Measurements from ENCODE around the gene TET2. TPM values are rescaled to one million over a fixed set of nuclear protein-coding genes. Genes with fewer than 3 reads are reported as not detected.

Gene TET2
- total RNA-seq, 1 experiment from 2014 or later = 7.0 TPM

DNA sequence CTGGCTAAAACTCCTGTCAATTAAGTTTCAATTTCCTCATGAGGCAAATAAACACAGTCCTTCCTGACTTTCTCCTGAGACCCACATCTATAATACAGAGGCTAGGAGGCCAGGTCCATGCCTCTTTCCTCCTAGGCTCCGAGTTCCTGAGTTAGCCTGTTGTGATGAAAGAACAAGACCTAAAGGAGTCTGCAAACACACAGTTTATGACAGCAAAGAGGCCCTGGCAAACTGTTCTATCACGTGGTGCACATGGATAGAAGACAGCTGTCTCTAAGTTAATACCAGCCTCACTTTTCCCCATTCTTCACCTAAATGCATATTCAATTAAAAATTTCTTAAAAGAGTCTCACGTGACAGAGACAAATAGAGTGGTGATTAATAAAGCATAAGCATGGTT is 145.2 kb downstream of the TET2 start:
- ATAC-seq = no peak
- TF ChIP-seq, protein P1, sequence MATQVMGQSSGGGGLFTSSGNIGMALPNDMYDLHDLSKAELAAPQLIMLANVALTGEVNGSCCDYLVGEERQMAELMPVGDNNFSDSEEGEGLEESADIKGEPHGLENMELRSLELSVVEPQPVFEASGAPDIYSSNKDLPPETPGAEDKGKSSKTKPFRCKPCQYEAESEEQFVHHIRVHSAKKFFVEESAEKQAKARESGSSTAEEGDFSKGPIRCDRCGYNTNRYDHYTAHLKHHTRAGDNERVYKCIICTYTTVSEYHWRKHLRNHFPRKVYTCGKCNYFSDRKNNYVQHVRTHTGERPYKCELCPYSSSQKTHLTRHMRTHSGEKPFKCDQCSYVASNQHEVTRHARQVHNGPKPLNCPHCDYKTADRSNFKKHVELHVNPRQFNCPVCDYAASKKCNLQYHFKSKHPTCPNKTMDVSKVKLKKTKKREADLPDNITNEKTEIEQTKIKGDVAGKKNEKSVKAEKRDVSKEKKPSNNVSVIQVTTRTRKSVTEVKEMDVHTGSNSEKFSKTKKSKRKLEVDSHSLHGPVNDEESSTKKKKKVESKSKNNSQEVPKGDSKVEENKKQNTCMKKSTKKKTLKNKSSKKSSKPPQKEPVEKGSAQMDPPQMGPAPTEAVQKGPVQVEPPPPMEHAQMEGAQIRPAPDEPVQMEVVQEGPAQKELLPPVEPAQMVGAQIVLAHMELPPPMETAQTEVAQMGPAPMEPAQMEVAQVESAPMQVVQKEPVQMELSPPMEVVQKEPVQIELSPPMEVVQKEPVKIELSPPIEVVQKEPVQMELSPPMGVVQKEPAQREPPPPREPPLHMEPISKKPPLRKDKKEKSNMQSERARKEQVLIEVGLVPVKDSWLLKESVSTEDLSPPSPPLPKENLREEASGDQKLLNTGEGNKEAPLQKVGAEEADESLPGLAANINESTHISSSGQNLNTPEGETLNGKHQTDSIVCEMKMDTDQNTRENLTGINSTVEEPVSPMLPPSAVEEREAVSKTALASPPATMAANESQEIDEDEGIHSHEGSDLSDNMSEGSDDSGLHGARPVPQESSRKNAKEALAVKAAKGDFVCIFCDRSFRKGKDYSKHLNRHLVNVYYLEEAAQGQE (IDR thresholded peaks at IDR 0.05; ENCODE audit: insufficient read depth in 1 of 2, low read depth in 2 of 2, low read length in 1 of 2) = no peak
- TF ChIP-seq TCF7L2 (IDR thresholded peaks at IDR 0.05; ENCODE audit: low read depth, low read length) (no peak), POLR2AphosphoS5 (IDR thresholded peaks at IDR 0.05; ENCODE audit: low read depth, low read length) (no peak), SIN3A (IDR thresholded peaks at IDR 0.05; ENCODE audit: borderline replicate concordance, insufficient read depth, low read depth, low read length) (no peak)
- TF ChIP-seq, protein P2, sequence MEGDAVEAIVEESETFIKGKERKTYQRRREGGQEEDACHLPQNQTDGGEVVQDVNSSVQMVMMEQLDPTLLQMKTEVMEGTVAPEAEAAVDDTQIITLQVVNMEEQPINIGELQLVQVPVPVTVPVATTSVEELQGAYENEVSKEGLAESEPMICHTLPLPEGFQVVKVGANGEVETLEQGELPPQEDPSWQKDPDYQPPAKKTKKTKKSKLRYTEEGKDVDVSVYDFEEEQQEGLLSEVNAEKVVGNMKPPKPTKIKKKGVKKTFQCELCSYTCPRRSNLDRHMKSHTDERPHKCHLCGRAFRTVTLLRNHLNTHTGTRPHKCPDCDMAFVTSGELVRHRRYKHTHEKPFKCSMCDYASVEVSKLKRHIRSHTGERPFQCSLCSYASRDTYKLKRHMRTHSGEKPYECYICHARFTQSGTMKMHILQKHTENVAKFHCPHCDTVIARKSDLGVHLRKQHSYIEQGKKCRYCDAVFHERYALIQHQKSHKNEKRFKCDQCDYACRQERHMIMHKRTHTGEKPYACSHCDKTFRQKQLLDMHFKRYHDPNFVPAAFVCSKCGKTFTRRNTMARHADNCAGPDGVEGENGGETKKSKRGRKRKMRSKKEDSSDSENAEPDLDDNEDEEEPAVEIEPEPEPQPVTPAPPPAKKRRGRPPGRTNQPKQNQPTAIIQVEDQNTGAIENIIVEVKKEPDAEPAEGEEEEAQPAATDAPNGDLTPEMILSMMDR (IDR thresholded peaks at IDR 0.05) = no peak
- no peaks in the 10 kb centered on the region for H3K9me3 ChIP-seq (ENCODE audit: control insufficient read depth, insufficient read depth, low read depth, low read length)
- CTCF ChIA-PET = no interaction called here
- H3K4me3 ChIP-seq (ENCODE audit: low read depth in 2 of 2, low read length in 2 of 2) = no peak overlapping the region
- POLR2A ChIA-PET = no interaction called here
- no peak for DNase-seq (ENCODE audit: low read depth, low spot score)
- H3K27ac ChIP-seq (ENCODE audit: low read length) = no peak overlapping the region
- H3K36me3 ChIP-seq (ENCODE audit: control insufficient read depth, insufficient read depth, low read length) = no peaks in the 10 kb centered on the region
- no TSS peak for BruUV-seq (replicated peaks)
- intact Hi-C loops (cut with micrococcal nuclease; ENCODE audit: unreplicated experiment) (no loop called here), in situ Hi-C loops (cut with HindIII; ENCODE audit: low pct_unique_long_range_greater_than_20kb, low sequenced_read_pairs) (no loop called here)
- no peaks in the 10 kb centered on the region for H3K27me3 ChIP-seq (ENCODE audit: control insufficient read depth, insufficient read depth, low read length)
- no peaks in the 10 kb centered on the region for H3K4me1 ChIP-seq (ENCODE audit: control insufficient read depth, insufficient read depth, low read length)

DNA sequence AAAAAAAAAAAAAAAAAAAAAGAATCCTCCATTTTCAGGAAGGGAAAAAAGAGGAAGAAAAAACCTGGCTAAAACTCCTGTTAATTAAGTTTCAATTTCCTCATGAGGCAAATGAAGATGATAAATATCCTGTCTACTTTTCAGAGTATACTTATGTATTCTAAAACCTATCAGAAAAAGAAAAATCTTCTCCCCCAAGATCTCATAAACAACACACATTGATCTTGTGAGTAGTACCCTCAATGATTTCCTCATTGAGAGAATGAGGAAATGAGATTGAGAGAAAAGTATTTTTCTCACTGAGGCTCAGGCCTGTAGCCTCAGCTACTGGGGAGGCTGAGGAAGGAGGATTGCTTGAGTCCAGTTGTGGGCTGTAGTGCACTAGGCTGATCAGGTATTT is 146.7 kb downstream of the TET2 start:
- DNase-seq (ENCODE audit: low read depth, low spot score) (no peak), ATAC-seq (no peak)
- ChIA-PET POLR2A (no interaction called here), CTCF (no interaction called here)
- intact Hi-C loops (cut with micrococcal nuclease; ENCODE audit: unreplicated experiment) = no loop called here
- Histone ChIP-seq H3K4me3 (ENCODE audit: low read depth in 2 of 2, low read length in 2 of 2) (no peak overlapping the region), H3K4me1 (ENCODE audit: control insufficient read depth, insufficient read depth, low read length) (no peaks in the 10 kb centered on the region), H3K27ac (ENCODE audit: low read length) (no peak overlapping the region), H3K9me3 (ENCODE audit: control insufficient read depth, insufficient read depth, low read depth, low read length) (no peaks in the 10 kb centered on the region), H3K27me3 (ENCODE audit: control insufficient read depth, insufficient read depth, low read length) (no peaks in the 10 kb centered on the region), H3K36me3 (ENCODE audit: control insufficient read depth, insufficient read depth, low read length) (no peaks in the 10 kb centered on the region)
- in situ Hi-C loops (cut with HindIII; ENCODE audit: low pct_unique_long_range_greater_than_20kb, low sequenced_read_pairs) = no loop called here
- BruUV-seq (replicated peaks) = no TSS peak
- TF ChIP-seq SIN3A (IDR thresholded peaks at IDR 0.05; ENCODE audit: borderline replicate concordance, insufficient read depth, low read depth, low read length) (no peak), TCF7L2 (IDR thresholded peaks at IDR 0.05; ENCODE audit: low read depth, low read length) (no peak), POLR2AphosphoS5 (IDR thresholded peaks at IDR 0.05; ENCODE audit: low read depth, low read length) (no peak)
- TF ChIP-seq, protein P1 (IDR thresholded peaks at IDR 0.05; ENCODE audit: insufficient read depth in 1 of 2, low read depth in 2 of 2, low read length in 1 of 2) = no peak
- TF ChIP-seq, protein P2 (IDR thresholded peaks at IDR 0.05) = no peak

Measured in Panc1 (cell line).